ENCODE data around the gene ASCL5. TPM values are rescaled to one million over a fixed set of nuclear protein-coding genes. Genes with fewer than 3 reads are reported as not detected.

Gene ASCL5
- total and polyA plus RNA-seq, 2 of the 13 experiments (the other 11 are each of a cell fraction or from before 2014, with no cell fraction given) = not detected

DNA sequence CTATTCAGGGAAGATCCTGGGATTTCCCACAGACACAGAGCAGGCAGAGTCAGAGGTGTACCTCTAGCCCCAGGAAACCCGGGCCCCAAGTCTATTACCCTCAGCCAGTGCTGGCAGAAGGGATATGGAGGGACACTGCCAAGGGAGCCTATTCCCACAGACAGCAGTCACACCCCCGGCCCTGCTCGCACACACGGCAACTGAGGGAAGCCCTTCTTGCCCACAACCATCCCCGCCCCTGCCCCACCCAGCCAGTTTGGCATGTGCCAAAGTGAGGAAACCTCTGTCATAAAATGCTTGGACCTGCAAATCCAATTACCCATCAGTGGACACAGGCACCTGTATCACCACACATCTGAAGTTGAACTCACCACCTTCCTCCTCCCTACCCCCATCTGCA is 21.3 kb downstream of the ASCL5 start:
- in situ Hi-C loops (cut with HindIII; ENCODE audit: extremely low pct_ligation_motif_present, low pct_unique_long_range_greater_than_20kb) (no loop called here), intact Hi-C loops (cut with micrococcal nuclease; ENCODE audit: unreplicated experiment) (no loop called here)
- ChIA-PET CTCF (ENCODE audit: low intra/inter-chr PET ratio, low total read pairs) (no interaction called here), POLR2A (no interaction called here)
- FAIRE-seq = no peak
- no peak for DNase-seq (ENCODE audit: low spot score)
- no peaks in the 10 kb centered on the region for H3K4me1 ChIP-seq (ENCODE audit: insufficient read depth, low read length)
- H2AFZ ChIP-seq (ENCODE audit: low read length) = no peak overlapping the region
- no peak overlapping the region for H3K27ac ChIP-seq (ENCODE audit: extremely low read length, insufficient read depth, low read length)
- H3K4me2 ChIP-seq (ENCODE audit: low read depth, low read length) = no peak overlapping the region
- H3K79me2 ChIP-seq (ENCODE audit: insufficient read depth, low read length) = no peaks in the 10 kb centered on the region
- no peaks in the 10 kb centered on the region for H3K9me3 ChIP-seq (ENCODE audit: low read length)
- BruUV-seq (replicated peaks) = no TSS peak
- TF ChIP-seq ZNF644 (CRISPR knock-in tag; IDR thresholded peaks at IDR 0.05; ENCODE audit: low read depth) (no peak), CBX2 (IDR thresholded peaks at IDR 0.05; ENCODE audit: low read depth, low read length) (no peak), CBX2 (CRISPR knock-in tag; IDR thresholded peaks at IDR 0.05; ENCODE audit: low read depth) (no peak), ZNF569 (CRISPR knock-in tag; IDR thresholded peaks at IDR 0.05; ENCODE audit: borderline replicate concordance) (no peak), ASH2L (IDR thresholded peaks at IDR 0.05; ENCODE audit: insufficient read length, low read depth, low read length) (no peak), ZFP41 (CRISPR knock-in tag; IDR thresholded peaks at IDR 0.05; ENCODE audit: borderline replicate concordance) (no peak), ZNF501 (CRISPR knock-in tag; IDR thresholded peaks at IDR 0.05) (no peak), KLF13 (CRISPR knock-in tag; IDR thresholded peaks at IDR 0.05) (no peak), ARID5B (CRISPR knock-in tag; IDR thresholded peaks at IDR 0.05) (no peak), XRCC5 (optimal IDR thresholded peaks at IDR 0.05; ENCODE audit: low read length) (no peak), ZSCAN20 (CRISPR knock-in tag; IDR thresholded peaks at IDR 0.05; ENCODE audit: borderline replicate concordance) (no peak), HNF4A (CRISPR knock-in tag; IDR thresholded peaks at IDR 0.05) (no peak), STAT5B (CRISPR knock-in tag; IDR thresholded peaks at IDR 0.05) (no peak), HMG20A (CRISPR knock-in tag; IDR thresholded peaks at IDR 0.05; ENCODE audit: borderline replicate concordance) (no peak)
- TF ChIP-seq, protein P1, sequence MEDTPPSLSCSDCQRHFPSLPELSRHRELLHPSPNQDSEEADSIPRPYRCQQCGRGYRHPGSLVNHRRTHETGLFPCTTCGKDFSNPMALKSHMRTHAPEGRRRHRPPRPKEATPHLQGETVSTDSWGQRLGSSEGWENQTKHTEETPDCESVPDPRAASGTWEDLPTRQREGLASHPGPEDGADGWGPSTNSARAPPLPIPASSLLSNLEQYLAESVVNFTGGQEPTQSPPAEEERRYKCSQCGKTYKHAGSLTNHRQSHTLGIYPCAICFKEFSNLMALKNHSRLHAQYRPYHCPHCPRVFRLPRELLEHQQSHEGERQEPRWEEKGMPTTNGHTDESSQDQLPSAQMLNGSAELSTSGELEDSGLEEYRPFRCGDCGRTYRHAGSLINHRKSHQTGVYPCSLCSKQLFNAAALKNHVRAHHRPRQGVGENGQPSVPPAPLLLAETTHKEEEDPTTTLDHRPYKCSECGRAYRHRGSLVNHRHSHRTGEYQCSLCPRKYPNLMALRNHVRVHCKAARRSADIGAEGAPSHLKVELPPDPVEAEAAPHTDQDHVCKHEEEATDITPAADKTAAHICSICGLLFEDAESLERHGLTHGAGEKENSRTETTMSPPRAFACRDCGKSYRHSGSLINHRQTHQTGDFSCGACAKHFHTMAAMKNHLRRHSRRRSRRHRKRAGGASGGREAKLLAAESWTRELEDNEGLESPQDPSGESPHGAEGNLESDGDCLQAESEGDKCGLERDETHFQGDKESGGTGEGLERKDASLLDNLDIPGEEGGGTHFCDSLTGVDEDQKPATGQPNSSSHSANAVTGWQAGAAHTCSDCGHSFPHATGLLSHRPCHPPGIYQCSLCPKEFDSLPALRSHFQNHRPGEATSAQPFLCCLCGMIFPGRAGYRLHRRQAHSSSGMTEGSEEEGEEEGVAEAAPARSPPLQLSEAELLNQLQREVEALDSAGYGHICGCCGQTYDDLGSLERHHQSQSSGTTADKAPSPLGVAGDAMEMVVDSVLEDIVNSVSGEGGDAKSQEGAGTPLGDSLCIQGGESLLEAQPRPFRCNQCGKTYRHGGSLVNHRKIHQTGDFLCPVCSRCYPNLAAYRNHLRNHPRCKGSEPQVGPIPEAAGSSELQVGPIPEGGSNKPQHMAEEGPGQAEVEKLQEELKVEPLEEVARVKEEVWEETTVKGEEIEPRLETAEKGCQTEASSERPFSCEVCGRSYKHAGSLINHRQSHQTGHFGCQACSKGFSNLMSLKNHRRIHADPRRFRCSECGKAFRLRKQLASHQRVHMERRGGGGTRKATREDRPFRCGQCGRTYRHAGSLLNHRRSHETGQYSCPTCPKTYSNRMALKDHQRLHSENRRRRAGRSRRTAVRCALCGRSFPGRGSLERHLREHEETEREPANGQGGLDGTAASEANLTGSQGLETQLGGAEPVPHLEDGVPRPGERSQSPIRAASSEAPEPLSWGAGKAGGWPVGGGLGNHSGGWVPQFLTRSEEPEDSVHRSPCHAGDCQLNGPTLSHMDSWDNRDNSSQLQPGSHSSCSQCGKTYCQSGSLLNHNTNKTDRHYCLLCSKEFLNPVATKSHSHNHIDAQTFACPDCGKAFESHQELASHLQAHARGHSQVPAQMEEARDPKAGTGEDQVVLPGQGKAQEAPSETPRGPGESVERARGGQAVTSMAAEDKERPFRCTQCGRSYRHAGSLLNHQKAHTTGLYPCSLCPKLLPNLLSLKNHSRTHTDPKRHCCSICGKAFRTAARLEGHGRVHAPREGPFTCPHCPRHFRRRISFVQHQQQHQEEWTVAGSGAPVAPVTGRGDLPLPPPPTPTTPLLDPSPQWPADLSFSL (CRISPR knock-in tag; IDR thresholded peaks at IDR 0.05) = no peak
- H3K4me3 ChIP-seq (replicated peaks in 1 of 3; ENCODE audit: insufficient read depth in 1 of 3, low read depth in 2 of 3, low read length in 3 of 3) = no peak overlapping the region
- ATAC-seq = no peak
- H3K36me3 ChIP-seq (replicated peaks in 1 of 2; ENCODE audit: control insufficient read depth in 1 of 2, insufficient read depth in 2 of 2, low read length in 2 of 2) = no peaks in the 10 kb centered on the region
- WGBS (ENCODE audit: low lambda C conversion rate) = 7% methylated on average over 4 of the region's 5 CpGs
- no peak overlapping the region for H3K9ac ChIP-seq (ENCODE audit: insufficient read depth, low read depth, low read length)
- H4K20me1 ChIP-seq (ENCODE audit: insufficient read depth, low read length) = no peaks in the 10 kb centered on the region
- H3K27me3 ChIP-seq (ENCODE audit: control insufficient read depth in 1 of 2, insufficient read depth in 2 of 2, low read length in 2 of 2) = peaks cover 0 to 31% of the 10 kb centered on the region in 2 experiments; a peak in 1 of 5 replicates
